ENCODE results near the gene OR5H1. TPM values are rescaled to one million over a fixed set of nuclear protein-coding genes. Genes with fewer than 3 reads are reported as not detected.

Gene OR5H1
- polyA plus RNA-seq, 1 of the 3 experiments (the other 2 are of a cell fraction): not detected

DNA sequence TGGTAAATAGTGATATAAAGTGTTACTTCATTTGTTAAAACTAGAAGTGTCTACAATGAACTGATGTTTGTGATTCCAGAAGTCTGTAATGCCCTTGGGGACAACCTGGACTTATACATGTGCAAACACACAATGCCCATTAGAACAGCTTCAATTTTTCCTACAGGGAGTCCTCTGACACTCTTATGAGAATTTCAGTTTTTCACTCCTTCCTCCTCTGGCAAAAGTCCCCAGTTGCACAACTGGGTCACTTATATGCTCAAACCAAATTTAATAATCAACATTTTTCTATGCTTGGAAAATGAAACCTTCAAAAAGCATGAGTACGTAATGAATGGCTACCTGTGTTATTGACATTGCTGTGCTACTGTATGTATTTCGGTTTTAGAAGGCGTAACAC lies 35.9 kb downstream of the OR5H1 start, which contains the start of gene OR5H15 (continued):
- no peak for TF ChIP-seq MAX (IDR thresholded peaks at IDR 0.05; ENCODE audit: low read depth)
- TF ChIP-seq NFIC (IDR thresholded peaks at IDR 0.05; ENCODE audit: borderline replicate concordance): no peak
- TF ChIP-seq, protein P1, sequence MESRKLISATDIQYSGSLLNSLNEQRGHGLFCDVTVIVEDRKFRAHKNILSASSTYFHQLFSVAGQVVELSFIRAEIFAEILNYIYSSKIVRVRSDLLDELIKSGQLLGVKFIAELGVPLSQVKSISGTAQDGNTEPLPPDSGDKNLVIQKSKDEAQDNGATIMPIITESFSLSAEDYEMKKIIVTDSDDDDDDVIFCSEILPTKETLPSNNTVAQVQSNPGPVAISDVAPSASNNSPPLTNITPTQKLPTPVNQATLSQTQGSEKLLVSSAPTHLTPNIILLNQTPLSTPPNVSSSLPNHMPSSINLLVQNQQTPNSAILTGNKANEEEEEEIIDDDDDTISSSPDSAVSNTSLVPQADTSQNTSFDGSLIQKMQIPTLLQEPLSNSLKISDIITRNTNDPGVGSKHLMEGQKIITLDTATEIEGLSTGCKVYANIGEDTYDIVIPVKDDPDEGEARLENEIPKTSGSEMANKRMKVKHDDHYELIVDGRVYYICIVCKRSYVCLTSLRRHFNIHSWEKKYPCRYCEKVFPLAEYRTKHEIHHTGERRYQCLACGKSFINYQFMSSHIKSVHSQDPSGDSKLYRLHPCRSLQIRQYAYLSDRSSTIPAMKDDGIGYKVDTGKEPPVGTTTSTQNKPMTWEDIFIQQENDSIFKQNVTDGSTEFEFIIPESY (IDR thresholded peaks at IDR 0.05; ENCODE audit: borderline replicate concordance, low read depth): no peak
- no peak for TF ChIP-seq RFX5 (IDR thresholded peaks at IDR 0.05; ENCODE audit: low read length)

- 0% methylated on average over 1 of the region's 1 CpG for WGBS (ENCODE audit: low lambda C conversion rate)
Measured at GRCh38 chr3:98171071-98171470, 40.5 kb downstream of the OR5H1 start.

More at GRCh38 chr3:98171071-98171470, 40.5 kb downstream of the OR5H1 start:
- Histone ChIP-seq H3K4me2 (no peak overlapping the region), H3K4me3 (ENCODE audit: low read depth in 2 of 2, low read length in 1 of 2) (no peak overlapping the region), H3K27me3 (ENCODE audit: insufficient read depth) (no peaks in the 10 kb centered on the region), H2AFZ (ENCODE audit: low read depth) (no peak overlapping the region), H3K36me3 (replicated peaks in 1 of 2; ENCODE audit: control insufficient read depth in 1 of 2, insufficient read depth in 2 of 2, low read length in 1 of 2) (no peaks in the 10 kb centered on the region), H3K9ac (no peak overlapping the region), H3K4me1 (ENCODE audit: control insufficient read depth in 1 of 2, insufficient read depth in 2 of 2, low read depth in 1 of 2, low read length in 1 of 2) (no peaks in the 10 kb centered on the region), H3F3A (replicated peaks; ENCODE audit: insufficient read depth) (no peaks in the 10 kb centered on the region), H3K9me3 (no peaks in the 10 kb centered on the region), H3K79me2 (ENCODE audit: insufficient read depth) (no peaks in the 10 kb centered on the region), H3K9me2 (no peaks in the 10 kb centered on the region), H4K20me1 (ENCODE audit: insufficient read depth) (no peaks in the 10 kb centered on the region), H3K27ac (ENCODE audit: low read depth in 2 of 2, low read length in 1 of 2) (no peak overlapping the region)
- CTCF ChIA-PET: no interaction called here
- no peak for DNase-seq
- POLR2A ChIA-PET: no interaction called here
- TF ChIP-seq, protein P2, sequence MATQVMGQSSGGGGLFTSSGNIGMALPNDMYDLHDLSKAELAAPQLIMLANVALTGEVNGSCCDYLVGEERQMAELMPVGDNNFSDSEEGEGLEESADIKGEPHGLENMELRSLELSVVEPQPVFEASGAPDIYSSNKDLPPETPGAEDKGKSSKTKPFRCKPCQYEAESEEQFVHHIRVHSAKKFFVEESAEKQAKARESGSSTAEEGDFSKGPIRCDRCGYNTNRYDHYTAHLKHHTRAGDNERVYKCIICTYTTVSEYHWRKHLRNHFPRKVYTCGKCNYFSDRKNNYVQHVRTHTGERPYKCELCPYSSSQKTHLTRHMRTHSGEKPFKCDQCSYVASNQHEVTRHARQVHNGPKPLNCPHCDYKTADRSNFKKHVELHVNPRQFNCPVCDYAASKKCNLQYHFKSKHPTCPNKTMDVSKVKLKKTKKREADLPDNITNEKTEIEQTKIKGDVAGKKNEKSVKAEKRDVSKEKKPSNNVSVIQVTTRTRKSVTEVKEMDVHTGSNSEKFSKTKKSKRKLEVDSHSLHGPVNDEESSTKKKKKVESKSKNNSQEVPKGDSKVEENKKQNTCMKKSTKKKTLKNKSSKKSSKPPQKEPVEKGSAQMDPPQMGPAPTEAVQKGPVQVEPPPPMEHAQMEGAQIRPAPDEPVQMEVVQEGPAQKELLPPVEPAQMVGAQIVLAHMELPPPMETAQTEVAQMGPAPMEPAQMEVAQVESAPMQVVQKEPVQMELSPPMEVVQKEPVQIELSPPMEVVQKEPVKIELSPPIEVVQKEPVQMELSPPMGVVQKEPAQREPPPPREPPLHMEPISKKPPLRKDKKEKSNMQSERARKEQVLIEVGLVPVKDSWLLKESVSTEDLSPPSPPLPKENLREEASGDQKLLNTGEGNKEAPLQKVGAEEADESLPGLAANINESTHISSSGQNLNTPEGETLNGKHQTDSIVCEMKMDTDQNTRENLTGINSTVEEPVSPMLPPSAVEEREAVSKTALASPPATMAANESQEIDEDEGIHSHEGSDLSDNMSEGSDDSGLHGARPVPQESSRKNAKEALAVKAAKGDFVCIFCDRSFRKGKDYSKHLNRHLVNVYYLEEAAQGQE (IDR thresholded peaks at IDR 0.05; ENCODE audit: low read depth, low read length): no peak
- TF ChIP-seq JUND (IDR thresholded peaks at IDR 0.05) (no peak), GATA2 (CRISPR knock-in tag; IDR thresholded peaks at IDR 0.05) (no peak), RXRA (IDR thresholded peaks at IDR 0.05; ENCODE audit: borderline replicate concordance, low read depth) (no peak), MAX (IDR thresholded peaks at IDR 0.05; ENCODE audit: low read depth) (no peak), SIN3A (IDR thresholded peaks at IDR 0.05; ENCODE audit: borderline replicate concordance, low read depth, low read length) (no peak), MEF2A (IDR thresholded peaks at IDR 0.05; ENCODE audit: borderline replicate concordance, low read depth) (no peak), TCF12 (IDR thresholded peaks at IDR 0.05) (no peak), MXI1 (IDR thresholded peaks at IDR 0.05; ENCODE audit: low read depth, low read length) (no peak), NFIC (IDR thresholded peaks at IDR 0.05; ENCODE audit: borderline replicate concordance) (no peak), YY1 (IDR thresholded peaks at IDR 0.05; ENCODE audit: low read depth) (no peak), GABPA (IDR thresholded peaks at IDR 0.05; ENCODE audit: low read depth) (no peak), CTCF (IDR thresholded peaks at IDR 0.05) (no peak), USF1 (IDR thresholded peaks at IDR 0.05; ENCODE audit: borderline replicate concordance, low read depth) (no peak), CHD2 (IDR thresholded peaks at IDR 0.05; ENCODE audit: low read length, partially characterized antibody) (no peak)
- TF ChIP-seq, protein P1 (IDR thresholded peaks at IDR 0.05; ENCODE audit: borderline replicate concordance, low read depth): no peak

Measured in SK-N-SH (cell line).